Measurements from ENCODE around the gene VMP1. TPM values are rescaled to one million over a fixed set of nuclear protein-coding genes. Genes with fewer than 3 reads are reported as not detected.
A peak's percentile ranks its signal among the peaks of the same experiment; 100 is the strongest.

VMP1 gene
- total RNA-seq, 1 donor from 2014 or later, result 314 TPM

DNA sequence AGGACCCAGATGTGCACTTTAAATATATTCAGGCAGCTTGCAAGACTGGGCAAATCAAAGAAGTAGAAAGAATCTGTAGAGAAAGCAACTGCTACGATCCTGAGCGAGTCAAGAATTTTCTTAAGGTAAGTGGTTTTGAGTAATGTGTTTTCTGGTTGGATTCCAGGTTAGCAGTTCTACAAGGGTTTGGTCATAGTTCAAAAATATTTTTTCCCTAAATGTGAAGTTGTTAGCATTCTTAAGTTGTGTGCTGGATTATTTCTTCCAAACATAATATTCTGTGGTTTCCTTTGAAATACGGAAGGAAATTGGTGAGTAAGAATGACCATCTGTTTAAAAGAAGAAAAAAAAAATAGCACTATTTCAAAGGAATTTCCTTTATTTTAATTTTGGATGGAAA is 38.6 kb upstream of the VMP1 start:
- Mint-ChIP-seq H3K27me3 (ENCODE audit: low read depth, unreplicated experiment) (no peaks in the 10 kb centered on the region), H3K27ac (ENCODE audit: unreplicated experiment) (peak overlapping the region; percentile 80), H3K36me3 (ENCODE audit: low read depth, unreplicated experiment) (peaks cover 8% of the 10 kb centered on the region), H3K4me1 (ENCODE audit: low read depth, unreplicated experiment) (peaks cover 33% of the 10 kb centered on the region), H3K9me3 (ENCODE audit: unreplicated experiment) (no peaks in the 10 kb centered on the region), H3K4me3 (ENCODE audit: unreplicated experiment) (peak overlapping the region; percentile 29)
- peak overlapping the region; percentile 85 for H3K27ac ChIP-seq (ENCODE audit: low read depth, low read length)
- peak; percentile 98 for DNase-seq (ENCODE audit: low read depth)
- peaks cover 59% of the 10 kb centered on the region for H4K20me1 ChIP-seq (ENCODE audit: insufficient read depth, low read length)
- H3K79me2 ChIP-seq (ENCODE audit: insufficient read depth, low read length), result peaks cover 48% of the 10 kb centered on the region
- no peak overlapping the region for H2AFZ ChIP-seq (ENCODE audit: low read depth, low read length)
- H3K4me2 ChIP-seq (ENCODE audit: low read length), result peak overlapping the region; percentile 44
- H3K36me3 ChIP-seq (ENCODE audit: insufficient read depth, low read length), result peaks cover 71% of the 10 kb centered on the region
- FAIRE-seq, result peak; percentile 91
- H3K27me3 ChIP-seq (ENCODE audit: insufficient read depth, low read length), result no peaks in the 10 kb centered on the region
- peak overlapping the region; percentile 1 for H3K9ac ChIP-seq (ENCODE audit: low read length)
- no peaks in the 10 kb centered on the region for H3K9me3 ChIP-seq (ENCODE audit: insufficient read depth, low read depth, low read length)
- no peak overlapping the region for H3K4me3 ChIP-seq (ENCODE audit: insufficient read depth, low read depth, low read length)
- TF ChIP-seq, protein P1, sequence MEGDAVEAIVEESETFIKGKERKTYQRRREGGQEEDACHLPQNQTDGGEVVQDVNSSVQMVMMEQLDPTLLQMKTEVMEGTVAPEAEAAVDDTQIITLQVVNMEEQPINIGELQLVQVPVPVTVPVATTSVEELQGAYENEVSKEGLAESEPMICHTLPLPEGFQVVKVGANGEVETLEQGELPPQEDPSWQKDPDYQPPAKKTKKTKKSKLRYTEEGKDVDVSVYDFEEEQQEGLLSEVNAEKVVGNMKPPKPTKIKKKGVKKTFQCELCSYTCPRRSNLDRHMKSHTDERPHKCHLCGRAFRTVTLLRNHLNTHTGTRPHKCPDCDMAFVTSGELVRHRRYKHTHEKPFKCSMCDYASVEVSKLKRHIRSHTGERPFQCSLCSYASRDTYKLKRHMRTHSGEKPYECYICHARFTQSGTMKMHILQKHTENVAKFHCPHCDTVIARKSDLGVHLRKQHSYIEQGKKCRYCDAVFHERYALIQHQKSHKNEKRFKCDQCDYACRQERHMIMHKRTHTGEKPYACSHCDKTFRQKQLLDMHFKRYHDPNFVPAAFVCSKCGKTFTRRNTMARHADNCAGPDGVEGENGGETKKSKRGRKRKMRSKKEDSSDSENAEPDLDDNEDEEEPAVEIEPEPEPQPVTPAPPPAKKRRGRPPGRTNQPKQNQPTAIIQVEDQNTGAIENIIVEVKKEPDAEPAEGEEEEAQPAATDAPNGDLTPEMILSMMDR (IDR thresholded peaks at IDR 0.05; ENCODE audit: insufficient read depth, low read depth, low read length), result no peak
- TF ChIP-seq EZH2 (IDR thresholded peaks at IDR 0.05; ENCODE audit: insufficient read depth, low read length), result no peak
- peaks cover 36% of the 10 kb centered on the region for H3K4me1 ChIP-seq (ENCODE audit: insufficient read depth, low read length)

DNA sequence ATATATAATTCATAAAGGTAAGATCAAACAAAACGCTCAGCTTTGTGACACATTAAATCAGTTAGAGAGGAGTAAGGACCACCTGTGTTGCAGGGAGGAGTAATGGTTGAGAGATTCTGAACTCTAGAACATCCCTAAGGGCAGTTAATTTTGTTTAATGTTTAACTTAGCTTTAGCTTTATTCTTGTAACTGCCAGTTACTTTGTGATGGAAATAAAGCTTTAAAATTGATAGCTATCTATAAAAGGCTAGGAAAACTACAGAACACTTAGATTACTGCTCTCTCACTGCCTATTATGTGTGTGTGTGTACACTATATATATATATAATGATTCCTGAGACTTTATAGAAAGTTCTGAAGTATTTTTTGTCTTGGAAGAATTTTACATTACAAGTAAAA is 38.0 kb upstream of the VMP1 start:
- Mint-ChIP-seq H3K9me3 (ENCODE audit: unreplicated experiment) (no peaks in the 10 kb centered on the region), H3K4me3 (ENCODE audit: unreplicated experiment) (peak overlapping the region; percentile 54), H3K4me1 (ENCODE audit: low read depth, unreplicated experiment) (peaks cover 33% of the 10 kb centered on the region), H3K27me3 (ENCODE audit: low read depth, unreplicated experiment) (no peaks in the 10 kb centered on the region), H3K36me3 (ENCODE audit: low read depth, unreplicated experiment) (peaks cover 8% of the 10 kb centered on the region), H3K27ac (ENCODE audit: unreplicated experiment) (peak overlapping the region; percentile 80)
- H3K27me3 ChIP-seq (ENCODE audit: insufficient read depth, low read length), result no peaks in the 10 kb centered on the region
- no peak overlapping the region for H3K4me3 ChIP-seq (ENCODE audit: insufficient read depth, low read depth, low read length)
- no peak for FAIRE-seq
- H3K27ac ChIP-seq (ENCODE audit: low read depth, low read length), result peak overlapping the region; percentile 85
- TF ChIP-seq EZH2 (IDR thresholded peaks at IDR 0.05; ENCODE audit: insufficient read depth, low read length), result no peak
- TF ChIP-seq, protein P1 (IDR thresholded peaks at IDR 0.05; ENCODE audit: insufficient read depth, low read depth, low read length), result no peak
- H3K9ac ChIP-seq (ENCODE audit: low read length), result peak overlapping the region; percentile 37
- H3K9me3 ChIP-seq (ENCODE audit: insufficient read depth, low read depth, low read length), result no peaks in the 10 kb centered on the region
- DNase-seq (ENCODE audit: low read depth), result no peak
- H3K79me2 ChIP-seq (ENCODE audit: insufficient read depth, low read length), result peaks cover 51% of the 10 kb centered on the region
- H3K4me1 ChIP-seq (ENCODE audit: insufficient read depth, low read length), result peaks cover 36% of the 10 kb centered on the region
- H4K20me1 ChIP-seq (ENCODE audit: insufficient read depth, low read length), result peaks cover 62% of the 10 kb centered on the region
- no peak overlapping the region for H2AFZ ChIP-seq (ENCODE audit: low read depth, low read length)
- peak overlapping the region; percentile 44 for H3K4me2 ChIP-seq (ENCODE audit: low read length)
- peaks cover 71% of the 10 kb centered on the region for H3K36me3 ChIP-seq (ENCODE audit: insufficient read depth, low read length)

DNA sequence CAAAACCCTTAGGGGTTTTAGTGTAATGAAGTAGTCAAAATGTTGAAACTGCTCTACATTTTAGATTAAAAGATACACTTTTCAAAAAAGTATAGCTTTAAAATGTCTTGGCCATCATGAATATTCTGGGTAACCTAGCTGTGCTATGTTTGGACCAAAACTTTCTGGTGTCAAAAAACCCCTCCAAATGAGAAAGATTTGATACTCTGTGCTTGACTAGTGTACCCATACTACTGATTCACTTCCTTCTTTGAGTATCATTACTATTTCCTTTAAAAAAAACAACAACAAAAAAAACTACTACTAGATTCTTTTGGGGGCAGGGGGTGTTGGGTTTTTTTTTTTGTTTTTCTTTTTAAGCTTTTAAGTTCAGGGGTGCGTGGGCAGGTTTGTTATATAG is 37.5 kb upstream of the VMP1 start:
- Mint-ChIP-seq H3K27ac (ENCODE audit: unreplicated experiment) (peak overlapping the region; percentile 38), H3K9me3 (ENCODE audit: unreplicated experiment) (no peaks in the 10 kb centered on the region), H3K36me3 (ENCODE audit: low read depth, unreplicated experiment) (peaks cover 7% of the 10 kb centered on the region), H3K4me1 (ENCODE audit: low read depth, unreplicated experiment) (peaks cover 33% of the 10 kb centered on the region), H3K4me3 (ENCODE audit: unreplicated experiment) (no peak overlapping the region), H3K27me3 (ENCODE audit: low read depth, unreplicated experiment) (no peaks in the 10 kb centered on the region)
- Histone ChIP-seq H4K20me1 (ENCODE audit: insufficient read depth, low read length) (peaks cover 57% of the 10 kb centered on the region), H3K36me3 (ENCODE audit: insufficient read depth, low read length) (peaks cover 71% of the 10 kb centered on the region), H3K9me3 (ENCODE audit: insufficient read depth, low read depth, low read length) (no peaks in the 10 kb centered on the region), H2AFZ (ENCODE audit: low read depth, low read length) (no peak overlapping the region), H3K4me1 (ENCODE audit: insufficient read depth, low read length) (peaks cover 36% of the 10 kb centered on the region), H3K9ac (ENCODE audit: low read length) (no peak overlapping the region), H3K27ac (ENCODE audit: low read depth, low read length) (peak overlapping the region; percentile 85), H3K4me2 (ENCODE audit: low read length) (no peak overlapping the region), H3K4me3 (ENCODE audit: insufficient read depth, low read depth, low read length) (no peak overlapping the region), H3K79me2 (ENCODE audit: insufficient read depth, low read length) (peaks cover 51% of the 10 kb centered on the region), H3K27me3 (ENCODE audit: insufficient read depth, low read length) (no peaks in the 10 kb centered on the region)
- peak; percentile 5 for FAIRE-seq
- no peak for DNase-seq (ENCODE audit: low read depth)
- TF ChIP-seq, protein P1 (IDR thresholded peaks at IDR 0.05; ENCODE audit: insufficient read depth, low read depth, low read length), result no peak
- TF ChIP-seq EZH2 (IDR thresholded peaks at IDR 0.05; ENCODE audit: insufficient read depth, low read length), result no peak
